ENCODE data around the gene METTL25B. TPM values are rescaled to one million over a fixed set of nuclear protein-coding genes. Genes with fewer than 3 reads are reported as not detected.

The METTL25B gene
- total and polyA plus RNA-seq, 2 of the 13 experiments (the other 11 are each of a cell fraction or from before 2014, with no cell fraction given), result 11.9 to 24.0 TPM

GRCh38 chr1:156740741-156741480 is 12.6 kb downstream of the METTL25B start, which contains the start of gene MRPL24 (continued):
- TF ChIP-seq ZNF281 (CRISPR knock-in tag; IDR thresholded peaks at IDR 0.05; ENCODE audit: borderline replicate concordance), result peak; percentile 94
- TF ChIP-seq LCORL (IDR thresholded peaks at IDR 0.05), result no peak
- peak; percentile 42; the same call in 1 of the 2 replicates for TF ChIP-seq LCORL (CRISPR knock-in tag; IDR thresholded peaks at IDR 0.05)
- no peak for TF ChIP-seq PLRG1 (conservative IDR thresholded peaks at IDR 0.05)
- peak; percentile 92; the same call in 1 of the 2 replicates for TF ChIP-seq SMAD9 (CRISPR knock-in tag; IDR thresholded peaks at IDR 0.05)
- TF ChIP-seq AKAP8 (CRISPR knock-in tag; IDR thresholded peaks at IDR 0.05), result peak; percentile 83
- TF ChIP-seq ZNF572 (CRISPR knock-in tag; IDR thresholded peaks at IDR 0.05), result 0 out of 2 replicates have a peak, but pooled peaks have one; percentile 36
- TF ChIP-seq ZBTB33 (CRISPR knock-in tag; IDR thresholded peaks at IDR 0.05), result peak; percentile 64
- no peak for TF ChIP-seq EHMT2 (IDR thresholded peaks at IDR 0.05; ENCODE audit: borderline replicate concordance, low read depth, low read length)
- TF ChIP-seq NFE2L2 (IDR thresholded peaks at IDR 0.05; ENCODE audit: low read length), result no peak; the same call in 1 of the 2 replicates
- TF ChIP-seq TEAD3 (CRISPR knock-in tag; optimal IDR thresholded peaks at IDR 0.05; ENCODE audit: borderline replicate concordance), result peak; percentile 69
- TF ChIP-seq ZNF18 (CRISPR knock-in tag; IDR thresholded peaks at IDR 0.05; ENCODE audit: insufficient replicate concordance), result peak; percentile 49
- no peak for TF ChIP-seq GPBP1L1 (CRISPR knock-in tag; IDR thresholded peaks at IDR 0.05)
- TF ChIP-seq ZNF333 (CRISPR knock-in tag; IDR thresholded peaks at IDR 0.05; ENCODE audit: borderline replicate concordance), result peak; percentile 90
- TF ChIP-seq YEATS2 (CRISPR knock-in tag; IDR thresholded peaks at IDR 0.05; ENCODE audit: borderline replicate concordance), result peak; percentile 92
- peak; percentile 23; the same call in 1 of the 2 replicates for TF ChIP-seq SIN3A (IDR thresholded peaks at IDR 0.05; ENCODE audit: borderline replicate concordance, low read depth, low read length)
- no peak for TF ChIP-seq BHLHE40 (IDR thresholded peaks at IDR 0.05; ENCODE audit: low read length)
- TF ChIP-seq CAMTA2 (CRISPR knock-in tag; IDR thresholded peaks at IDR 0.05; ENCODE audit: borderline replicate concordance), result 0 out of 2 replicates have a peak, but pooled peaks have one; percentile 83
- TF ChIP-seq MYPOP (CRISPR knock-in tag; IDR thresholded peaks at IDR 0.05), result peak; percentile 45; the same call in 1 of the 2 replicates
- TF ChIP-seq BRCA1 (CRISPR knock-in tag; IDR thresholded peaks at IDR 0.05), result no peak
- TF ChIP-seq IRX3 (CRISPR knock-in tag; IDR thresholded peaks at IDR 0.05; ENCODE audit: borderline replicate concordance, low read depth), result no peak

All from HepG2 (cell line).